ENCODE data around the gene R3HDM2. TPM values are rescaled to one million over a fixed set of nuclear protein-coding genes. Genes with fewer than 3 reads are reported as not detected.
A peak's percentile ranks its signal among the peaks of the same experiment; 100 is the strongest.

Gene R3HDM2
- total and polyA plus RNA-seq, 3 experiments from 2014 or later: 15.1 to 36.8 (median 28.2) TPM

GRCh38 chr12:57230381-57231155 lies 200.3 kb downstream of the R3HDM2 start:
- Mint-ChIP-seq H3K9me3 (peaks cover 0 to 1% (median 0%) of the 10 kb centered on the region in 5 donors), H3K27ac (peak overlapping the region in 5 of 8 donors; percentile 36 to 94 (median 76)), H3K27me3 (peaks cover 15 to 19% of the 10 kb centered on the region in 2 donors), H3K4me3 (peak overlapping the region; percentile 89 to 97 (median 95)), H3K4me1 (peaks cover 30 to 50% (median 45%) of the 10 kb centered on the region in 3 donors), H3K36me3 (peaks cover 13 to 41% (median 16%) of the 10 kb centered on the region in 3 donors)
- peak overlapping the region; percentile 62 for H3K27ac ChIP-seq (ENCODE audit: low read depth, low read length)
- no peaks in the 10 kb centered on the region for H3K9me3 ChIP-seq (ENCODE audit: low read length)
- POLR2A ChIA-PET: no interaction called here
- peak overlapping the region; percentile 84 for H3K4me3 ChIP-seq (ENCODE audit: low read length)
- peaks cover 12% of the 10 kb centered on the region for H3K27me3 ChIP-seq (ENCODE audit: insufficient read depth, low read length, poor library complexity, severe bottlenecking)
- DNase-seq: no peak
- H3K4me1 ChIP-seq (ENCODE audit: insufficient read depth, low read length): peaks cover 29% of the 10 kb centered on the region
- CTCF ChIA-PET: interaction anchor here (0.9 to 13.7 kb wide), 4 partner anchors 9 to 16 kb away, joined by 3 to 274 read pairs (median 10); partner anchors contain the start of gene NXPH4
- peaks cover 21% of the 10 kb centered on the region for H3K36me3 ChIP-seq (ENCODE audit: insufficient read depth, low read length)

DNA sequence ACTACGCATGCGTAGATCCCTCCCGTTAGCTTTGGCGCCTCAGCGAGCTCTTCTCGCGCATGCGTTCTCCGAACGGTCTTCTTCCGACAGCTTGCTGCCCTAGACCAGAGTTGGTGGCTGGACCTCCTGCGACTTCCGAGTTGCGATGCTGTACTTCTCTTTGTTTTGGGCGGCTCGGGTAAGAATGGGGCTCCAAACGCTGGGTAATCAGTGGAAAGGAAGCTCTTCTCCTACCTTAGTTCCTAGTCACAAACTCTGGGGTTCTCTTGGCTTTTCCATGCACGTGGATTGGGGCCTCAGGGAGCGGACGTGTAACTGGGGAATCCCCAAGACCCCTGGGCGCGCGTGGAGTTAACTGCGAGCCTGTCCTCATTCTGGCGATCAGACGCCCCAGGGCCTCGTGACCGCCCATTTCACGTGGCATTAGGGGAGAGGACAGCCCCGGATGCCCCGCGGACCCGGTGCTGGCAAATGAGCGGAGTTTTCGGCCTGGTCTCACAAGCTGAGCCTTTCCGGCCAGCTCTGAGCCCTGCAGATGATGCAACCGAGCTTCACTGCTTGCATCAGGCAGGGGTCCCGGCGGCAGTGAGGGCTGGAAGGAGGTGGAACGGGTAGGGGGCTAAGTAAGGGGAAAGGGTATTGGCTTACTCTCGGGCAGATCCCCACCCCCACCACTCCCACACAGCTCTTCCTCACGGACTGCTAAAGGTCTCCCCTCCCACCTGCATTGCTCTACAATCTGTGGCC lies 201.0 kb downstream of the R3HDM2 start, which contains the start of gene SHMT2:
TSS of gene SHMT2 (plus strand) at position 78 of the 747 bp plus-strand sequence. CDS start at position 146, 68 bp downstream.
- Histone ChIP-seq H3K4me3 (ENCODE audit: low read length) (peak within 1 kb of the TSS; percentile 84), H3K27me3 (ENCODE audit: insufficient read depth, low read length, poor library complexity, severe bottlenecking) (peaks cover 20% of the 10 kb centered on the region), H3K4me1 (ENCODE audit: insufficient read depth, low read length) (peaks cover 36% of the 10 kb centered on the region), H3K27ac (ENCODE audit: low read depth, low read length) (peak within 1 kb of the TSS; percentile 62), H3K36me3 (ENCODE audit: insufficient read depth, low read length) (peaks cover 21% of the 10 kb centered on the region), H3K9me3 (ENCODE audit: low read length) (no peaks in the 10 kb centered on the region)
- Mint-ChIP-seq H3K27ac (peak within 1 kb of the TSS; percentile 45 to 94 (median 91)), H3K4me1 (peaks cover 32 to 58% (median 51%) of the 10 kb centered on the region in 3 donors), H3K9me3 (peaks cover 0 to 1% (median 0%) of the 10 kb centered on the region in 5 donors), H3K4me3 (peak within 1 kb of the TSS; percentile 89 to 97 (median 95)), H3K36me3 (peaks cover 13 to 38% (median 16%) of the 10 kb centered on the region in 3 donors), H3K27me3 (peaks cover 17 to 27% of the 10 kb centered on the region in 2 donors)
- CTCF ChIA-PET: interaction anchor here (0.7 to 13.7 kb wide), 7 partner anchors 8 to 593 kb away, joined by 3 to 274 read pairs (median 5); partner anchors contain the start of gene NXPH4
- DNase-seq: peak; percentile 83 to 96 (median 89)
- POLR2A ChIA-PET: interaction anchor here (0.6 to 1.2 kb wide), 3 partner anchors 8 to 118 kb away, joined by 3 to 8 read pairs (median 6); partner anchors contain the start of gene STAT6

- ChIA-PET CTCF (interaction anchor here (1.0 to 13.7 kb wide), 5 partner anchors 11 to 593 kb away, joined by 3 to 274 read pairs (median 16); partner anchors contain the start of gene NXPH4), POLR2A (interaction anchor here (1.0 to 1.2 kb wide), 2 partner anchors 9 to 12 kb away, joined by 6 to 8 read pairs; no protein-coding TSS in a partner anchor)
- Mint-ChIP-seq H3K9me3 (peaks cover 0 to 1% (median 0%) of the 10 kb centered on the region in 5 donors), H3K27me3 (peaks cover 18 to 34% of the 10 kb centered on the region in 2 donors), H3K4me1 (peaks cover 32 to 58% (median 51%) of the 10 kb centered on the region in 3 donors), H3K27ac (peak overlapping the region; percentile 45 to 94 (median 91)), H3K36me3 (peaks cover 7 to 32% (median 10%) of the 10 kb centered on the region in 3 donors), H3K4me3 (peak overlapping the region; percentile 89 to 97 (median 95))
- Histone ChIP-seq H3K9me3 (ENCODE audit: low read length) (no peaks in the 10 kb centered on the region), H3K4me1 (ENCODE audit: insufficient read depth, low read length) (peaks cover 40% of the 10 kb centered on the region), H3K4me3 (ENCODE audit: low read length) (peak overlapping the region; percentile 84), H3K27me3 (ENCODE audit: insufficient read depth, low read length, poor library complexity, severe bottlenecking) (peaks cover 27% of the 10 kb centered on the region), H3K27ac (ENCODE audit: low read depth, low read length) (peak overlapping the region; percentile 62), H3K36me3 (ENCODE audit: insufficient read depth, low read length) (peaks cover 21% of the 10 kb centered on the region)
- no peak for DNase-seq
Observed at GRCh38 chr12:57229046-57229633, 201.7 kb downstream of the R3HDM2 start.

DNA sequence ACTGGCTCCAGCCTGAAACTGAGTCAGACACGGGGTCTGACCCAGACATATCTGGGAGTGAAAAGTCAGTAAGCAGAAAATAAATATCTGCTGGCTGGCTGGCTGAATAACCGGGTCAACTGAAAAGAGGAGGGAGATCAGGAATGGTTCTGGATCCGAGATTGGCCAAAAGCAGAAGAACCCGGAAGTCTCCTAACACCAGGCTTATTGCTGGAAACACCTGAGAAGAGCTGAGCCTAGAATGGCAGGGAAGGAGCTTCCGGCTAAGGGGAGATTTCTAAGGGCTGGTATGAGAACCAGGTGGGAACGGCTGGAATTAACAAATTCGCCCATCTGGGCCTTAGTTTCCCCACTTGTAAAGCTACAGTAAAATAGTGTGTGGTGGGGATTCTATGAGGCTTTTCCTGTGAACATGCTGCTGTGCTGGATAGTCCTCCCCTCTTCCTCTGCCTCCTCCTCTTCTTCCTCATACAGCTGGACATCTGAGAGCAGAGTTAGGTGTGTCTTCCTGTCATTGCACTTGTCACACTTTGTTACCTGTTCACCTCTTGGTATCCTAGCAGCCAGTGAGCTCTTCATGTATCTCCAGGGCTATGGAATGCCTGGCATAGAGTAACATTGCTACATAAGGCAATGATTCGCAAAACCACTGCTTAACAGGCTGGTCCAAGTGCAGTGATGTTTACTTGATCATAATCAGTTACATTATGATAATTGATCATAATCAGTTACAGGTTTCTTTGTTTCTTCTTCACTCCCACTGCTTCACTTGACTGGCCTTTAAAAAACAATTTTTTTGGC lies 203.3 kb downstream of the R3HDM2 start:
- peak overlapping the region in 1 of 7 donors; percentile 0 for H3K4me3 Mint-ChIP-seq
- H3K4me1 ChIP-seq (ENCODE audit: insufficient read depth, low read length): peaks cover 57% of the 10 kb centered on the region
- peaks cover 30 to 50% of the 10 kb centered on the region in 2 donors for H3K27me3 Mint-ChIP-seq
- POLR2A ChIA-PET: no interaction called here
- H3K9me3 ChIP-seq (ENCODE audit: low read length): no peaks in the 10 kb centered on the region
- H3K36me3 Mint-ChIP-seq: peaks cover 0 to 16% (median 5%) of the 10 kb centered on the region in 3 donors
- no peak for DNase-seq
- H3K36me3 ChIP-seq (ENCODE audit: insufficient read depth, low read length): peaks cover 4% of the 10 kb centered on the region
- H3K4me1 Mint-ChIP-seq: peaks cover 43 to 69% (median 61%) of the 10 kb centered on the region in 3 donors
- H3K4me3 ChIP-seq (ENCODE audit: low read length): no peak overlapping the region
- CTCF ChIA-PET: interaction anchor here (3.2 to 13.7 kb wide), 2 partner anchors 13 to 14 kb away, joined by 28 to 274 read pairs; a partner anchor contains a TSS
- H3K9me3 Mint-ChIP-seq: peaks cover 0 to 1% (median 0%) of the 10 kb centered on the region in 5 donors
- peak overlapping the region in 1 of 8 donors; percentile 21 for H3K27ac Mint-ChIP-seq
- peaks cover 43% of the 10 kb centered on the region for H3K27me3 ChIP-seq (ENCODE audit: insufficient read depth, low read length, poor library complexity, severe bottlenecking)
- no peak overlapping the region for H3K27ac ChIP-seq (ENCODE audit: low read depth, low read length)

GRCh38 chr12:57226588-57227314 lies 204.1 kb downstream of the R3HDM2 start:
- Mint-ChIP-seq H3K27ac (peak overlapping the region in 2 of 8 donors; percentile 21 to 52), H3K27me3 (peaks cover 37 to 57% of the 10 kb centered on the region in 2 donors), H3K4me1 (peaks cover 46 to 77% (median 66%) of the 10 kb centered on the region in 3 donors), H3K9me3 (peaks cover 0 to 1% (median 0%) of the 10 kb centered on the region in 5 donors), H3K4me3 (peak overlapping the region in 2 of 7 donors; percentile 22 to 65), H3K36me3 (peaks cover 0 to 8% (median 3%) of the 10 kb centered on the region in 3 donors)
- H3K27ac ChIP-seq (ENCODE audit: low read depth, low read length): no peak overlapping the region
- H3K36me3 ChIP-seq (ENCODE audit: insufficient read depth, low read length): no peaks in the 10 kb centered on the region
- H3K27me3 ChIP-seq (ENCODE audit: insufficient read depth, low read length, poor library complexity, severe bottlenecking): peaks cover 50% of the 10 kb centered on the region
- DNase-seq: peak in 1 of 5 donors; percentile 10
- ChIA-PET POLR2A (interaction anchor here (0.9 kb wide), 1 partner anchor 14 kb away, joined by 5 read pairs; no protein-coding TSS in a partner anchor), CTCF (interaction anchor here (3.2 to 13.7 kb wide), 2 partner anchors 12 to 14 kb away, joined by 28 to 274 read pairs; a partner anchor contains a TSS)
- no peak overlapping the region for H3K4me3 ChIP-seq (ENCODE audit: low read length)
- H3K9me3 ChIP-seq (ENCODE audit: low read length): no peaks in the 10 kb centered on the region
- peaks cover 61% of the 10 kb centered on the region for H3K4me1 ChIP-seq (ENCODE audit: insufficient read depth, low read length)

DNA sequence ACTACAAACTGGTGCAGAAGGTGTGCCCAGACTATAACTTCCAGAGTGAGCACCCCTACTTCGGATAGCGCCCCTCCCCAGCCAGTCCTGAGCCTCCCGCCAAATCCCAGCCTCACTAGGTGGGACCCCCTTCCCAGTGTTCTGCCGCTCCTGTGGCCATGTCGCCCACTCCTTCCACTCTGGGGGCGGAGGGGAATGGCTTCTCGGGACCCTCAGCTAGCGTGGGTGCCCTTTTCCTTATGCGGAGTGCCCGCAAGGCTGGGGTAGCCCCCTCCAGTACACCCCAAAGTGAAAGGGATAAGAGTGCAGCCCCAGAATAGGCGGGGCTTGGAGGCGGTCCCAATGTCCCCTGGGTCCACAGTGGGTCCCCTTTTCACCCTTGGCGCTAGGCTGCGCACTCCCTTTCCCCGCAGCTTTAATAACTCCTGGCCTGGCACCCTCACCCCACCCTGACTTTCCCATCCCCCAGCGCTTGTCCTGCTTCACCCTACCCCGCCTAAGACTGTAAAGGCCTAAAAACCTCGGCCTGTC lies 205.1 kb downstream of the R3HDM2 start:
- no peaks in the 10 kb centered on the region for H3K36me3 ChIP-seq (ENCODE audit: insufficient read depth, low read length)
- ChIA-PET POLR2A (interaction anchor here (1.6 kb wide), 1 partner anchor 11 kb away, joined by 3 read pairs; no protein-coding TSS in a partner anchor), CTCF (interaction anchor here (3.2 to 13.7 kb wide), 2 partner anchors 11 to 15 kb away, joined by 28 to 274 read pairs; a partner anchor contains a TSS)
- H3K4me3 ChIP-seq (ENCODE audit: low read length): no peak overlapping the region
- no peaks in the 10 kb centered on the region for H3K9me3 ChIP-seq (ENCODE audit: low read length)
- H3K36me3 Mint-ChIP-seq: peaks cover 0 to 3% (median 3%) of the 10 kb centered on the region in 3 donors
- peaks cover 51 to 78% (median 65%) of the 10 kb centered on the region in 3 donors for H3K4me1 Mint-ChIP-seq
- DNase-seq: no peak
- peak overlapping the region in 6 of 7 donors; percentile 10 to 74 (median 41) for H3K4me3 Mint-ChIP-seq
- peaks cover 45 to 68% of the 10 kb centered on the region in 2 donors for H3K27me3 Mint-ChIP-seq
- H3K27ac ChIP-seq (ENCODE audit: low read depth, low read length): no peak overlapping the region
- peak overlapping the region in 3 of 8 donors; percentile 4 to 55 (median 55) for H3K27ac Mint-ChIP-seq
- peaks cover 57% of the 10 kb centered on the region for H3K4me1 ChIP-seq (ENCODE audit: insufficient read depth, low read length)
- peaks cover 60% of the 10 kb centered on the region for H3K27me3 ChIP-seq (ENCODE audit: insufficient read depth, low read length, poor library complexity, severe bottlenecking)
- peaks cover 0 to 1% (median 0%) of the 10 kb centered on the region in 5 donors for H3K9me3 Mint-ChIP-seq
